Prostate gland (tissue), 2 donors: ENCODE measurements around the gene SGCA.

Experiments used
- CTCF ChIP-seq, 4 experiments: fragments of 200-600 bp in 2 of 4; fragments of 450-650 bp in 2 of 4; sonication (generic) in 2 of 4; IDR thresholded peaks; 1 replicate in 3 of 4; 2 replicates in 1 of 4; pipeline ENCODE4 v1.5.1; 2016 to 2019; ENCODE audit warnings: antibody characterized with exemption in 4 of 4, mild to moderate bottlenecking in 2 of 4, moderate library complexity in 2 of 4
- POLR2AphosphoS5 ChIP-seq: sonication (generic); formaldehyde crosslinking; IDR thresholded peaks from one replicate; pipeline ENCODE4 v1.6.1; 2017; ENCODE audit warnings: antibody characterized with exemption

- TF ChIP-seq CTCF (IDR thresholded peaks at IDR 0.05) (no peak), POLR2AphosphoS5 (no peak)
These were observed 739 bp upstream of the SGCA start for GRCh38 chr17:50165066-50165465.
